ENCODE data around the gene ASXL2.

GRCh38 chr2:25712455-25712854 lies 165.8 kb downstream of the ASXL2 start:
- TF ChIP-seq, protein P1, sequence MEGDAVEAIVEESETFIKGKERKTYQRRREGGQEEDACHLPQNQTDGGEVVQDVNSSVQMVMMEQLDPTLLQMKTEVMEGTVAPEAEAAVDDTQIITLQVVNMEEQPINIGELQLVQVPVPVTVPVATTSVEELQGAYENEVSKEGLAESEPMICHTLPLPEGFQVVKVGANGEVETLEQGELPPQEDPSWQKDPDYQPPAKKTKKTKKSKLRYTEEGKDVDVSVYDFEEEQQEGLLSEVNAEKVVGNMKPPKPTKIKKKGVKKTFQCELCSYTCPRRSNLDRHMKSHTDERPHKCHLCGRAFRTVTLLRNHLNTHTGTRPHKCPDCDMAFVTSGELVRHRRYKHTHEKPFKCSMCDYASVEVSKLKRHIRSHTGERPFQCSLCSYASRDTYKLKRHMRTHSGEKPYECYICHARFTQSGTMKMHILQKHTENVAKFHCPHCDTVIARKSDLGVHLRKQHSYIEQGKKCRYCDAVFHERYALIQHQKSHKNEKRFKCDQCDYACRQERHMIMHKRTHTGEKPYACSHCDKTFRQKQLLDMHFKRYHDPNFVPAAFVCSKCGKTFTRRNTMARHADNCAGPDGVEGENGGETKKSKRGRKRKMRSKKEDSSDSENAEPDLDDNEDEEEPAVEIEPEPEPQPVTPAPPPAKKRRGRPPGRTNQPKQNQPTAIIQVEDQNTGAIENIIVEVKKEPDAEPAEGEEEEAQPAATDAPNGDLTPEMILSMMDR (IDR thresholded peaks at IDR 0.05) = no peak
- no peak for TF ChIP-seq POLR2A (IDR thresholded peaks at IDR 0.05)
